Liver (tissue), 3 donors: ENCODE measurements around the gene TMEM43.

ENCODE experiments used
- ATF3 ChIP-seq: IDR thresholded peaks from 2 replicates; pipeline ENCODE4 v1.6.1; 2016; ENCODE audit warnings: antibody characterized with exemption
- CTCF ChIP-seq: fragments of 150-350 bp; IDR thresholded peaks from 2 replicates; pipeline ENCODE4 v1.5.1; 2017; ENCODE audit warnings: improper control_type of control experiment, low read depth, low read length; ENCODE audit not compliant: missing input control
- EGR1 ChIP-seq, 2 donors: IDR thresholded peaks; 2 replicates each; pipeline ENCODE4 v1.6.1; 2016 to 2018; ENCODE audit warnings: antibody characterized with exemption in 2 of 2, low read depth in 2 of 2
- FOXA1 ChIP-seq: IDR thresholded peaks from 2 replicates; pipeline ENCODE4 v1.6.1; 2016; ENCODE audit warnings: antibody characterized with exemption
- FOXA2 ChIP-seq: IDR thresholded peaks from 2 replicates; pipeline ENCODE4 v1.6.1; 2016; ENCODE audit warnings: antibody characterized with exemption
- HNF4A ChIP-seq, 2 donors: conservative IDR thresholded peaks; 2 replicates each; pipeline ENCODE4 v1.6.1; 2016; ENCODE audit warnings: antibody characterized with exemption in 2 of 2, mild to moderate bottlenecking in 2 of 2
- JUND ChIP-seq, 2 donors: IDR thresholded peaks; 2 replicates each; pipeline ENCODE4 v1.6.1; 2016; ENCODE audit warnings: antibody characterized with exemption in 2 of 2
- MAX ChIP-seq: IDR thresholded peaks from 2 replicates; pipeline ENCODE4 v1.6.1; 2016; ENCODE audit warnings: antibody characterized with exemption
- RAD21 ChIP-seq, 2 donors: IDR thresholded peaks; 2 replicates each; pipeline ENCODE4 v1.6.1; 2016; ENCODE audit warnings: antibody characterized with exemption in 2 of 2, mild to moderate bottlenecking in 2 of 2
- REST ChIP-seq: IDR thresholded peaks from 2 replicates; pipeline ENCODE4 v1.6.1; 2016; ENCODE audit warnings: antibody characterized with exemption, mild to moderate bottlenecking
- SP1 ChIP-seq: IDR thresholded peaks from 2 replicates; pipeline ENCODE4 v1.6.1; 2018; ENCODE audit warnings: antibody characterized with exemption, mild to moderate bottlenecking
- TAF1 ChIP-seq: conservative IDR thresholded peaks from 2 replicates; pipeline ENCODE4 v1.6.1; 2016; ENCODE audit warnings: antibody characterized with exemption, mild to moderate bottlenecking
- YY1 ChIP-seq: IDR thresholded peaks from 2 replicates; pipeline ENCODE4 v1.6.1; 2016; ENCODE audit warnings: antibody characterized with exemption, mild to moderate bottlenecking
- ZBTB33 ChIP-seq: IDR thresholded peaks from 2 replicates; pipeline ENCODE4 v1.6.1; 2016; ENCODE audit warnings: antibody characterized with exemption
- donor health status: healthy.
- donor health status: healthy.

GRCh38 chr3:14174483-14174882, 49.6 kb downstream of the TMEM43 start:
- TF ChIP-seq TAF1 = no peak
- no peak for TF ChIP-seq CTCF
- TF ChIP-seq YY1 = no peak
- TF ChIP-seq MAX = no peak
- TF ChIP-seq EGR1 (IDR thresholded peaks at IDR 0.05; ENCODE audit: low read depth in 2 of 2) = no peak
- no peak for TF ChIP-seq SP1
- no peak for TF ChIP-seq HNF4A (conservative IDR thresholded peaks at IDR 0.05)
- no peak for TF ChIP-seq ZBTB33
- TF ChIP-seq REST = no peak
- TF ChIP-seq ATF3 = no peak
- no peak for TF ChIP-seq JUND (IDR thresholded peaks at IDR 0.05)
- TF ChIP-seq FOXA1 = no peak
- no peak for TF ChIP-seq FOXA2
- no peak for TF ChIP-seq RAD21 (IDR thresholded peaks at IDR 0.05)
